ENCODE measurements around the gene UCN3. TPM values are rescaled to one million over a fixed set of nuclear protein-coding genes. Genes with fewer than 3 reads are reported as not detected.
"Not testable (repeated sequence)": the region's sequence is repeated elsewhere in the genome, so short reads cannot be mapped to it uniquely, and the experiment has no call there.

Gene UCN3
- total RNA-seq, 1 donor from 2014 or later: not detected

GRCh38 chr10:5404208-5405041 lies 39.7 kb downstream of the UCN3 start, which contains the start of gene TUBAL3:
TSS of gene TUBAL3 (minus strand) at chr10:5404828. CDS start at chr10:5404792, 36 bp downstream.
- intact Hi-C loops (cut with micrococcal nuclease): no loop called here

- intact Hi-C loops (cut with micrococcal nuclease): no loop called here
These were observed 42.2 kb downstream of the UCN3 start for GRCh38 chr10:5406918-5407317.

DNA sequence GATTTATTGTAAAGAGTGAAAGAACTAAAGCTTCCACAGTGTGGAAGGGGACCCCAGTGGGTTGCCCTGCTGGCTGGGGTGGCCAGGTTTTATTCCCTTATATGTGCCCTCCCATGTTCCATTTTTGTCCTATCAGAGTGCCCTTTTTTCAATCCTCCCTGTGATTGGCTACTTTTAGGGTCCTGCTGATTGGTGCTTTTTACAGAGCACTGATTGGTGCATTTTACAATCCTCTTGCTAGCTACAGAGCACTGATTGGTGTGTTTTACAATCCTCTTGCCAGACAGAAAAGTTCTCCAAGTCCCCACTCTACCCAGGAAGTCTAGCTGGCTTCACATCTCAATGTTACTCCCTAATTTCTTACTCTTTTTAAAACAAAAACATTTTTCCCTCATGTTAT lies 46.0 kb downstream of the UCN3 start:
- intact Hi-C loops (cut with micrococcal nuclease): not testable (repeated sequence)

GRCh38 chr10:5411941-5412276 lies 47.1 kb downstream of the UCN3 start:
- intact Hi-C loops (cut with micrococcal nuclease): loop anchor here (2.0 kb wide), 1 partner anchor 35 kb away; no protein-coding TSS in a partner anchor

DNA sequence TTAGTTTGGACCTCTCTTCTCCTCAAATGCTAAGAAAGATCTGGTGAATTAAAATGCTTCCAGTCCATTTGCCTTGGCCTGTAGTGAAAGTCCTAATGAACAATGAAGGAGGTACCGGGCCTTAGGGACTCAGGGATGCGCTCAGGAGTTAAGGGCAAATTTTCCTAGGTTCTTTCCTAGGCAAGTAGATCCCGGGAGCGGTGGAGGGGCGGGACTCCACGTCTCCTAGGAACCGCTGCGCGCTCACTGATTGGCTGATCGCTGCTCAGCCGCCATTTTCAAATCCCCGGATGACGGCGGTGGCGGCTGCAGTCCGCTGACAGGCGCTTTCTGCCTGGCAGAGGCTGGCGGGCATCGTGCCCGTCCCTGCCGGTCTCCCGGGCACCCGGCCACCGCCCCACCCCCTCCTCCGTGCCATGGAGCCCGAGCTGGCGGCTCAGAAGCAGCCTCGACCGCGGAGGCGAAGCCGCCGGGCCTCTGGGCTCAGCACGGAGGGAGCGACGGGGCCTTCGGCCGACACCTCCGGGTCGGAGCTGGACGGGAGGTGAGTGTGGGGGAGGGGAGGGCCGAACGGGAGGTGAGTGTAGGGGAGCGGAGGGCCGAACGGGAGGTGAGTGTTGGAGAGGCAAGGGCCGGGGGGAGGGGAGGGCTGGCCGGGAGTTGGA lies 47.6 kb downstream of the UCN3 start, which contains the start of gene NET1:
TSS of gene NET1 (plus strand) at position 281 of the 665 bp plus-strand sequence. CDS start at position 417, 136 bp downstream.
- intact Hi-C loops (cut with micrococcal nuclease): loop anchor here (2.0 kb wide), 1 partner anchor 34 kb away; no protein-coding TSS in a partner anchor

GRCh38 chr10:5413012-5413938 lies 48.5 kb downstream of the UCN3 start:
- intact Hi-C loops (cut with micrococcal nuclease): loop anchor here (2.0 kb wide), 1 partner anchor 34 kb away; no protein-coding TSS in a partner anchor

DNA sequence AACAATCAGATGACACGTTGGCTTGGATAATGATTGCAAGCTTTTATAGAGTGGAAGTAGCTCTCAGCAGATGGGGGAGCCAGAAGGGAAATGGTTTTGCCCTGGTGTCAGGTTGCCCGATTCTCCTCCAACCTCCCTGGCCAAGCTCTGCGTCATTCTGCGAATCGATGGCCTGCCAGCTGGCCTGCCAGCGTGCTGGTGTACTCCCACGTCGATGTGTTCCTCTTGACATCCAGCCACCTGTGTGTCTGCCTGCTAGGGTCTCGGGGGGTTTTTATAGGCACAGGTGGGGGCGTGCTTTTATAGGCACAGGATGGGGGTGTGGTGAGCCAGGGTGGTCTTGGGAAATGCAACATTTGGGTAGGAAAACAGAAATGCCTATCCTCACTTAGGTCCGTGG lies 52.2 kb downstream of the UCN3 start:
- intact Hi-C loops (cut with micrococcal nuclease): no loop called here

DNA sequence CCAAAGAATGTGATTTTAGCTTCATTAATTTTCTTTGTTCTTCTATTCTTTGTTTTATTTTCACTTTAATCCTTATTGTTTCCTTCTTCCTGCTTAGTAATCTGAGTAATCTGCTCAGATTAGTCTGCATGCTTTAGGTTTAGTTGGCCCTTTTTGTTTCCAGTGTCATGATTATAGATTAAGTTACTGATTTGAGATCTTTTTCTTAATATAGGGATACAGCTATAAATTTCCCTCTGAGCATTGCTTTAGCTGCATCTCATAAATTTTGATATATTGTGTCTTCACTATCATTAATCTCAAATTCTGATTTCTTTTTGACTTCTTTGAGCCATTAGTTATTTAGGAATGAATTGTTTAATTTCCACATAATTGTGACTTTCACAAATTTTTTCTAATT lies 53.8 kb downstream of the UCN3 start:
- intact Hi-C loops (cut with micrococcal nuclease): no loop called here

GRCh38 chr10:5419466-5420094 lies 54.8 kb downstream of the UCN3 start:
- intact Hi-C loops (cut with micrococcal nuclease): no loop called here

DNA sequence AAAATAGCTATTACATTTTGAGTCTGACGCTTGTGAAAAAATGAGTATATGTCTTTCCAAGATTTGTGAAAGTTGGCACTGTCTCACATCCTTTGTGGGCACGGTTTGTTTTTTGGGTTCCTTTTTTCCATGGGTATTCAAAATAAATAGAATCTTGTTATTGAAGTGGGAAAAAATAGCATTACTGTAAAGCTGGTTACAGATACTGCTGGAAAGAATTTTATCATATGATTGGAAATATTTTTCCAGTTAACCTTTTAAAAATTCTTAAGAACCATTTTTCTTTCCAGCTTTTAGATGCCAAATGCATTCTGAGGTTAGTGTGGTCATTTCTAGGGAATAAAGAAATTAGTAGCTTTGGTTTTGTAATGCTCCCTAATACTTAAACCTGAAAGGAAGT lies 59.0 kb downstream of the UCN3 start:
- intact Hi-C loops (cut with micrococcal nuclease): no loop called here

Other genes with a start within 250 kb of the UCN3 start
- 0.20 and 0.23 TPM in 2 replicates for gene AKR1C8, start 179.8 kb upstream of the UCN3 start, total RNA-seq
- not detected in 2 replicates for gene AKR1C4, start 168.1 kb upstream of the UCN3 start, total RNA-seq
- gene TUBAL3, start 39.9 kb downstream of the UCN3 start, total RNA-seq: not detected in 2 replicates
- gene NET1, start 47.6 kb downstream of the UCN3 start, total RNA-seq: 47.9 and 51.4 TPM in 2 replicates
- not detected in 2 replicates for gene CALML5, start 134.6 kb downstream of the UCN3 start, total RNA-seq
- gene CALML3, start 160.0 kb downstream of the UCN3 start, total RNA-seq: not detected in 2 replicates